GM12878 (cell line): Measurements from ENCODE around the gene TPSB2.

Experiments used
- CEBPB ChIP-seq, 2 experiments: fragments of 150-350 bp in 1 of 2; IDR thresholded peaks; 2 replicates each; pipeline ENCODE4 v1.6.1; 2012 to 2014; ENCODE audit warnings: low read depth in 2 of 2, low read length in 2 of 2, borderline replicate concordance in 1 of 2, inconsistent platforms in 1 of 2
- TF ChIP-seq, protein P1 (sequence below): fragments of 450-650 bp; IDR thresholded peaks from 2 replicates; pipeline ENCODE4 v1.6.1; 2017; ENCODE audit warnings: antibody characterized with exemption, mild to moderate bottlenecking, moderate library complexity

DNA sequence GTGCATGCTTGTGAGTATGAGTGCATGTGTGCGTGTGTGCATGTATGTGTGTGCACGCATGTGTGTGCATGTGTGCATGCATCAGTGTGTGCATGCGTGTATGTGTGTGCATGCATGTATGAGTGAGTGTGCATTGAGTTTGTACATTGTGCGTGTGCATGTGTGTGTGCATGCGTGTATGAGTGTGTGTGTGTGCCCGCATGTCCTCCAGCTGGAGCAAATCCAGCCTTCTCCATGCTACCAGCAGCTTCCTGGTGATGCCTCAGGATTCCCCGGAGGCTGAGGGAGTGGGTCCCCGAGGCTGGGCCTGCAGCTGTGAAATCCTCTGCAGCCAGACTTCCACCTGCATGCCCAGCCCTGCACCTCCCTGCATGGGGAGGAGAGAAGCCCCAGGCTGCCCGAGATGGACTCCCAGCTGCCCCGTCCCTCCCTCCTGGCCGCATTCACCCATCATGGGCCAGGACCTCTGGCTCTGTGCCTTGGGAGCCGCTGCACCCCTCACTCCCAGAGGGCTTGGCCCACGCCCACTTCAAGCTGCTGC, 35.2 kb upstream of the TPSB2 start:
- no peak for TF ChIP-seq CEBPB (IDR thresholded peaks at IDR 0.05; ENCODE audit: borderline replicate concordance in 1 of 2, low read depth in 2 of 2, low read length in 2 of 2)
- TF ChIP-seq, protein P1, sequence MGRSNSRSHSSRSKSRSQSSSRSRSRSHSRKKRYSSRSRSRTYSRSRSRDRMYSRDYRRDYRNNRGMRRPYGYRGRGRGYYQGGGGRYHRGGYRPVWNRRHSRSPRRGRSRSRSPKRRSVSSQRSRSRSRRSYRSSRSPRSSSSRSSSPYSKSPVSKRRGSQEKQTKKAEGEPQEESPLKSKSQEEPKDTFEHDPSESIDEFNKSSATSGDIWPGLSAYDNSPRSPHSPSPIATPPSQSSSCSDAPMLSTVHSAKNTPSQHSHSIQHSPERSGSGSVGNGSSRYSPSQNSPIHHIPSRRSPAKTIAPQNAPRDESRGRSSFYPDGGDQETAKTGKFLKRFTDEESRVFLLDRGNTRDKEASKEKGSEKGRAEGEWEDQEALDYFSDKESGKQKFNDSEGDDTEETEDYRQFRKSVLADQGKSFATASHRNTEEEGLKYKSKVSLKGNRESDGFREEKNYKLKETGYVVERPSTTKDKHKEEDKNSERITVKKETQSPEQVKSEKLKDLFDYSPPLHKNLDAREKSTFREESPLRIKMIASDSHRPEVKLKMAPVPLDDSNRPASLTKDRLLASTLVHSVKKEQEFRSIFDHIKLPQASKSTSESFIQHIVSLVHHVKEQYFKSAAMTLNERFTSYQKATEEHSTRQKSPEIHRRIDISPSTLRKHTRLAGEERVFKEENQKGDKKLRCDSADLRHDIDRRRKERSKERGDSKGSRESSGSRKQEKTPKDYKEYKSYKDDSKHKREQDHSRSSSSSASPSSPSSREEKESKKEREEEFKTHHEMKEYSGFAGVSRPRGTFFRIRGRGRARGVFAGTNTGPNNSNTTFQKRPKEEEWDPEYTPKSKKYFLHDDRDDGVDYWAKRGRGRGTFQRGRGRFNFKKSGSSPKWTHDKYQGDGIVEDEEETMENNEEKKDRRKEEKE: no peak
